GM19043 (cell line): ENCODE data around the gene FOXE1.

Experiments
- ATAC-seq: cut with Tn5 transposase; IDR thresholded peaks from one replicate; pipeline ENCODE4 v1.9.1; 2021; ENCODE audit warnings: low read depth; ENCODE audit not compliant: unreplicated experiment

FOXE1 gene

GRCh38 chr9:97861148-97861475 lies 8.1 kb downstream of the FOXE1 start:
- ATAC-seq, result no peak

GRCh38 chr9:97863314-97863713 lies 10.3 kb downstream of the FOXE1 start:
- ATAC-seq, result no peak

GRCh38 chr9:97864396-97864795 lies 11.4 kb downstream of the FOXE1 start:
- ATAC-seq, result no peak

GRCh38 chr9:97866300-97866699 lies 13.3 kb downstream of the FOXE1 start:
- ATAC-seq, result no peak

GRCh38 chr9:97866848-97867247 lies 13.8 kb downstream of the FOXE1 start:
- ATAC-seq, result no peak

GRCh38 chr9:97868859-97869258 lies 15.8 kb downstream of the FOXE1 start:
- ATAC-seq, result no peak

GRCh38 chr9:97873425-97873824 lies 20.4 kb downstream of the FOXE1 start:
- no peak for ATAC-seq

GRCh38 chr9:97873882-97874281 lies 20.9 kb downstream of the FOXE1 start:
- ATAC-seq, result no peak

GRCh38 chr9:97874624-97875023 lies 21.6 kb downstream of the FOXE1 start:
- no peak for ATAC-seq

GRCh38 chr9:97875111-97875510 lies 22.1 kb downstream of the FOXE1 start:
- no peak for ATAC-seq

GRCh38 chr9:97876061-97876460 lies 23.0 kb downstream of the FOXE1 start:
- ATAC-seq, result no peak

- no peak for ATAC-seq
Measured at GRCh38 chr9:97880336-97880735, 27.3 kb downstream of the FOXE1 start.

- no peak for ATAC-seq
Measured at GRCh38 chr9:97889941-97890887, 37.2 kb downstream of the FOXE1 start.

- ATAC-seq, result no peak
Measured at GRCh38 chr9:97891736-97892135, 38.7 kb downstream of the FOXE1 start.

GRCh38 chr9:97892421-97892820 lies 39.4 kb downstream of the FOXE1 start:
- no peak for ATAC-seq

- ATAC-seq, result no peak
Measured at GRCh38 chr9:97895211-97895610, 42.2 kb downstream of the FOXE1 start.

GRCh38 chr9:97895695-97896332 lies 42.8 kb downstream of the FOXE1 start:
- ATAC-seq, result no peak

- no peak for ATAC-seq
Measured at GRCh38 chr9:97900103-97900737, 47.2 kb downstream of the FOXE1 start.

GRCh38 chr9:97900738-97901565 lies 47.9 kb downstream of the FOXE1 start:
- no peak for ATAC-seq

- no peak for ATAC-seq
Measured at GRCh38 chr9:97903177-97903576, 50.2 kb downstream of the FOXE1 start.

- no peak for ATAC-seq
Measured at GRCh38 chr9:97904725-97905124, 51.7 kb downstream of the FOXE1 start.
